ENCODE data around the gene IL22.

IL22 gene

DNA sequence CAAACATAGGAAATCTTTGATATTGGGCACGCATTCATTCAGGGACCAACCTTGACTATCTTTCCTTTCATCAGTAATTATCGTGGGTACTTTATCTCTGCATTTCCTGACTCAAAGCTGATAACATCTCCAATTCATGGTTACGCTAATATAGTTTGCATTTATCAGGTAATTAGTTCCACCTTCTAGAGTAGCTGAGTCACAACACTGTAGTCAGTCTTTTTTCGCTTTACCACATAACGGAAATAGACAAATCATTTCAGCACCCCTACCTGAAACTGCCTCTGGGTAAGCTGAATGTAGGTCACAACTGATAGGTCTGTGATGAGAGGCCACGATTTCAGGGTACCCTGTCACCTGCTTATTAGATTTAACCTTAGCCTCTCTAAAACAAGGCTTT, 36.7 kb upstream of the IL22 start (continued):
- TF ChIP-seq KLF10 (tag by site-specific recombination; IDR thresholded peaks at IDR 0.05): no peak
- TF ChIP-seq SCRT2 (tag by site-specific recombination; IDR thresholded peaks at IDR 0.05): no peak
- TF ChIP-seq, protein P1, sequence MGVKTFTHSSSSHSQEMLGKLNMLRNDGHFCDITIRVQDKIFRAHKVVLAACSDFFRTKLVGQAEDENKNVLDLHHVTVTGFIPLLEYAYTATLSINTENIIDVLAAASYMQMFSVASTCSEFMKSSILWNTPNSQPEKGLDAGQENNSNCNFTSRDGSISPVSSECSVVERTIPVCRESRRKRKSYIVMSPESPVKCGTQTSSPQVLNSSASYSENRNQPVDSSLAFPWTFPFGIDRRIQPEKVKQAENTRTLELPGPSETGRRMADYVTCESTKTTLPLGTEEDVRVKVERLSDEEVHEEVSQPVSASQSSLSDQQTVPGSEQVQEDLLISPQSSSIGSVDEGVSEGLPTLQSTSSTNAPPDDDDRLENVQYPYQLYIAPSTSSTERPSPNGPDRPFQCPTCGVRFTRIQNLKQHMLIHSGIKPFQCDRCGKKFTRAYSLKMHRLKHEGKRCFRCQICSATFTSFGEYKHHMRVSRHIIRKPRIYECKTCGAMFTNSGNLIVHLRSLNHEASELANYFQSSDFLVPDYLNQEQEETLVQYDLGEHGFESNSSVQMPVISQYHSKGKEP (tag by site-specific recombination; IDR thresholded peaks at IDR 0.05): no peak
- TF ChIP-seq OSR2 (tag by site-specific recombination; IDR thresholded peaks at IDR 0.05): peak; percentile 87
- no peak for TF ChIP-seq ZNF426 (tag by site-specific recombination; IDR thresholded peaks at IDR 0.05)
- no peak for TF ChIP-seq ZNF76 (tag by site-specific recombination; IDR thresholded peaks at IDR 0.05; ENCODE audit: borderline replicate concordance, low read depth)
- TF ChIP-seq ZNF791 (tag by site-specific recombination; IDR thresholded peaks at IDR 0.05): no peak
- TF ChIP-seq ZNF510 (tag by site-specific recombination; IDR thresholded peaks at IDR 0.05; ENCODE audit: insufficient replicate concordance): no peak
- no peak for TF ChIP-seq ZNF843 (tag by site-specific recombination; IDR thresholded peaks at IDR 0.05)
- TF ChIP-seq, protein P2, sequence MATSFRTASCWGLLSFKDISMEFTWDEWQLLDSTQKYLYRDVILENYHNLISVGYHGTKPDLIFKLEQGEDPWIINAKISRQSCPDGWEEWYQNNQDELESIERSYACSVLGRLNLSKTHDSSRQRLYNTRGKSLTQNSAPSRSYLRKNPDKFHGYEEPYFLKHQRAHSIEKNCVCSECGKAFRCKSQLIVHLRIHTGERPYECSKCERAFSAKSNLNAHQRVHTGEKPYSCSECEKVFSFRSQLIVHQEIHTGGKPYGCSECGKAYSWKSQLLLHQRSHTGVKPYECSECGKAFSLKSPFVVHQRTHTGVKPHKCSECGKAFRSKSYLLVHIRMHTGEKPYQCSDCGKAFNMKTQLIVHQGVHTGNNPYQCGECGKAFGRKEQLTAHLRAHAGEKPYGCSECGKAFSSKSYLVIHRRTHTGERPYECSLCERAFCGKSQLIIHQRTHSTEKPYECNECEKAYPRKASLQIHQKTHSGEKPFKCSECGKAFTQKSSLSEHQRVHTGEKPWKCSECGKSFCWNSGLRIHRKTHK (tag by site-specific recombination; IDR thresholded peaks at IDR 0.05): no peak
- TF ChIP-seq YY1 (tag by site-specific recombination; IDR thresholded peaks at IDR 0.05): no peak
- TF ChIP-seq ZNF341 (tag by site-specific recombination; IDR thresholded peaks at IDR 0.05; ENCODE audit: low read depth): no peak
- TF ChIP-seq ZNF19 (tag by site-specific recombination; IDR thresholded peaks at IDR 0.05; ENCODE audit: low read depth): no peak
- TF ChIP-seq ZNF175 (tag by site-specific recombination; IDR thresholded peaks at IDR 0.05): no peak
- no peak for TF ChIP-seq ZNF239 (tag by site-specific recombination; IDR thresholded peaks at IDR 0.05)
- no peak for TF ChIP-seq ZNF747 (tag by site-specific recombination; IDR thresholded peaks at IDR 0.05)
- TF ChIP-seq, protein P3, sequence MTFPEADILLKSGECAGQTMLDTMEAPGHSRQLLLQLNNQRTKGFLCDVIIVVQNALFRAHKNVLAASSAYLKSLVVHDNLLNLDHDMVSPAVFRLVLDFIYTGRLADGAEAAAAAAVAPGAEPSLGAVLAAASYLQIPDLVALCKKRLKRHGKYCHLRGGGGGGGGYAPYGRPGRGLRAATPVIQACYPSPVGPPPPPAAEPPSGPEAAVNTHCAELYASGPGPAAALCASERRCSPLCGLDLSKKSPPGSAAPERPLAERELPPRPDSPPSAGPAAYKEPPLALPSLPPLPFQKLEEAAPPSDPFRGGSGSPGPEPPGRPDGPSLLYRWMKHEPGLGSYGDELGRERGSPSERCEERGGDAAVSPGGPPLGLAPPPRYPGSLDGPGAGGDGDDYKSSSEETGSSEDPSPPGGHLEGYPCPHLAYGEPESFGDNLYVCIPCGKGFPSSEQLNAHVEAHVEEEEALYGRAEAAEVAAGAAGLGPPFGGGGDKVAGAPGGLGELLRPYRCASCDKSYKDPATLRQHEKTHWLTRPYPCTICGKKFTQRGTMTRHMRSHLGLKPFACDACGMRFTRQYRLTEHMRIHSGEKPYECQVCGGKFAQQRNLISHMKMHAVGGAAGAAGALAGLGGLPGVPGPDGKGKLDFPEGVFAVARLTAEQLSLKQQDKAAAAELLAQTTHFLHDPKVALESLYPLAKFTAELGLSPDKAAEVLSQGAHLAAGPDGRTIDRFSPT (tag by site-specific recombination; IDR thresholded peaks at IDR 0.05): peak; percentile 42; the same call in 1 of the 2 replicates
- TF ChIP-seq ZSCAN23 (tag by site-specific recombination; IDR thresholded peaks at IDR 0.05): 0 out of 2 replicates have a peak, but pooled peaks have one; percentile 27
- no peak for TF ChIP-seq KLF9 (tag by site-specific recombination; IDR thresholded peaks at IDR 0.05; ENCODE audit: low read depth)

DNA sequence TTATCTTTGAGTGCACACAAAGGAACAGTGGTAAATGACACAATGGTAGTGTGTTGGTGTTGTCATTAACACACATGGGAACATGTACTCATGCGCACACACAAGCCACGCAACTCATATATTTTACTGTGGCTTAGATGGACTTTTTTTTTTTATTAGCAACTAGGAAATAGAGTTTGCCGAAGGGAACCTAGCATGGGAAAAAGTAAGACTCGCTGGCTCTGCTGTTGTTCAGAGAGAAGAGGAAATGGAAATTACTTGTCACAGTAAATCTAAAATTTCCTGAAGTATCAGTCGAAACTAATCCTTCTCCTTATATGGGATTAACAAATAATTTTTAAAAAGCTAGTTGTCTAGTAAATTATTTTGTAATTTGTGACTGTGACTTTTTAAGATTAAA, 33.7 kb upstream of the IL22 start:
- no peak overlapping the region for H3K4me3 ChIP-seq (ENCODE audit: low read depth, low read length)
- no peaks in the 10 kb centered on the region for H3K9me3 ChIP-seq (ENCODE audit: control insufficient read depth, insufficient read depth, low read depth, low read length)
- no peak overlapping the region for H3K27ac ChIP-seq (ENCODE audit: extremely low read depth, low read depth, low read length)
- ChIA-PET CTCF (interaction anchor here (0.6 to 0.7 kb wide), 2 partner anchors 19 to 247 kb away, joined by 3 read pairs; no protein-coding TSS in a partner anchor), POLR2A (no interaction called here)
- H3K36me3 ChIP-seq (ENCODE audit: control insufficient read depth in 2 of 2, insufficient read depth in 1 of 2, low read length in 2 of 2): no peaks in the 10 kb centered on the region
- H3K4me1 ChIP-seq (ENCODE audit: control insufficient read depth, insufficient read depth, low read length): peaks cover 5% of the 10 kb centered on the region; the same call in 1 of the 2 replicates
- TF ChIP-seq ZNF529 (tag by site-specific recombination; IDR thresholded peaks at IDR 0.05; ENCODE audit: insufficient replicate concordance): no peak
- no peak for TF ChIP-seq ZNF544 (tag by site-specific recombination; IDR thresholded peaks at IDR 0.05)
- TF ChIP-seq ZNF510 (tag by site-specific recombination; IDR thresholded peaks at IDR 0.05; ENCODE audit: insufficient replicate concordance): no peak
- TF ChIP-seq ZBTB17 (tag by site-specific recombination; IDR thresholded peaks at IDR 0.05): no peak
- TF ChIP-seq, protein P4, sequence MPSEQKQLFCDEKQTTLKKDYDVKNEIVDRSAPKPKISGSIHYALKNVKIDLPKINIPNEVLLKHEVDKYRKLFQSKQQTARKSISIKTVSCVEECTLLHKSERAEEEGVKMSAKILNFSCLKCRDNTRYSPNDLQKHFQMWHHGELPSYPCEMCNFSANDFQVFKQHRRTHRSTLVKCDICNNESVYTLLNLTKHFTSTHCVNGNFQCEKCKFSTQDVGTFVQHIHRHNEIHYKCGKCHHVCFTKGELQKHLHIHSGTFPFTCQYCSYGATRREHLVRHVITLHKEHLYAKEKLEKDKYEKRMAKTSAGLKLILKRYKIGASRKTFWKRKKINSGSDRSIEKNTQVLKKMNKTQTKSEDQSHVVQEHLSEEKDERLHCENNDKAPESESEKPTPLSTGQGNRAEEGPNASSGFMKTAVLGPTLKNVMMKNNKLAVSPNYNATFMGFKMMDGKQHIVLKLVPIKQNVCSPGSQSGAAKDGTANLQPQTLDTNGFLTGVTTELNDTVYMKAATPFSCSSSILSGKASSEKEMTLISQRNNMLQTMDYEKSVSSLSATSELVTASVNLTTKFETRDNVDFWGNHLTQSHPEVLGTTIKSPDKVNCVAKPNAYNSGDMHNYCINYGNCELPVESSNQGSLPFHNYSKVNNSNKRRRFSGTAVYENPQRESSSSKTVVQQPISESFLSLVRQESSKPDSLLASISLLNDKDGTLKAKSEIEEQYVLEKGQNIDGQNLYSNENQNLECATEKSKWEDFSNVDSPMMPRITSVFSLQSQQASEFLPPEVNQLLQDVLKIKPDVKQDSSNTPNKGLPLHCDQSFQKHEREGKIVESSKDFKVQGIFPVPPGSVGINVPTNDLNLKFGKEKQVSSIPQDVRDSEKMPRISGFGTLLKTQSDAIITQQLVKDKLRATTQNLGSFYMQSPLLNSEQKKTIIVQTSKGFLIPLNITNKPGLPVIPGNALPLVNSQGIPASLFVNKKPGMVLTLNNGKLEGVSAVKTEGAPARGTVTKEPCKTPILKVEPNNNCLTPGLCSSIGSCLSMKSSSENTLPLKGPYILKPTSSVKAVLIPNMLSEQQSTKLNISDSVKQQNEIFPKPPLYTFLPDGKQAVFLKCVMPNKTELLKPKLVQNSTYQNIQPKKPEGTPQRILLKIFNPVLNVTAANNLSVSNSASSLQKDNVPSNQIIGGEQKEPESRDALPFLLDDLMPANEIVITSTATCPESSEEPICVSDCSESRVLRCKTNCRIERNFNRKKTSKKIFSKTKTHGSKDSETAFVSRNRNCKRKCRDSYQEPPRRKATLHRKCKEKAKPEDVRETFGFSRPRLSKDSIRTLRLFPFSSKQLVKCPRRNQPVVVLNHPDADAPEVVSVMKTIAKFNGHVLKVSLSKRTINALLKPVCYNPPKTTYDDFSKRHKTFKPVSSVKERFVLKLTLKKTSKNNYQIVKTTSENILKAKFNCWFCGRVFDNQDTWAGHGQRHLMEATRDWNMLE (tag by site-specific recombination; conservative IDR thresholded peaks at IDR 0.05; ENCODE audit: low read depth): no peak
- no peak for TF ChIP-seq ZNF341 (tag by site-specific recombination; IDR thresholded peaks at IDR 0.05; ENCODE audit: low read depth)
- TF ChIP-seq ZNF433 (tag by site-specific recombination; IDR thresholded peaks at IDR 0.05; ENCODE audit: low read depth): no peak
- TF ChIP-seq ZNF114 (tag by site-specific recombination; IDR thresholded peaks at IDR 0.05): no peak
- TF ChIP-seq KLF8 (tag by site-specific recombination; IDR thresholded peaks at IDR 0.05): no peak
- no peak for TF ChIP-seq ZNF239 (tag by site-specific recombination; IDR thresholded peaks at IDR 0.05)
- TF ChIP-seq ZNF248 (tag by site-specific recombination; IDR thresholded peaks at IDR 0.05): no peak
- TF ChIP-seq ZNF416 (tag by site-specific recombination; IDR thresholded peaks at IDR 0.05): no peak
- no peak for TF ChIP-seq ZNF292 (tag by site-specific recombination; IDR thresholded peaks at IDR 0.05; ENCODE audit: borderline replicate concordance, low read depth)
